Kidney capillary endothelial cell (primary cell): ENCODE data around the gene ZNF862.
"Not testable (repeated sequence)": the region's sequence is repeated elsewhere in the genome, so short reads cannot be mapped to it uniquely, and the experiment has no call there.

ENCODE experiments used
- DNase-seq: peaks from one replicate; pipeline ENCODE4 v3.0.0-alpha.2; 2018; ENCODE audit warnings: low spot score

The ZNF862 gene

DNA sequence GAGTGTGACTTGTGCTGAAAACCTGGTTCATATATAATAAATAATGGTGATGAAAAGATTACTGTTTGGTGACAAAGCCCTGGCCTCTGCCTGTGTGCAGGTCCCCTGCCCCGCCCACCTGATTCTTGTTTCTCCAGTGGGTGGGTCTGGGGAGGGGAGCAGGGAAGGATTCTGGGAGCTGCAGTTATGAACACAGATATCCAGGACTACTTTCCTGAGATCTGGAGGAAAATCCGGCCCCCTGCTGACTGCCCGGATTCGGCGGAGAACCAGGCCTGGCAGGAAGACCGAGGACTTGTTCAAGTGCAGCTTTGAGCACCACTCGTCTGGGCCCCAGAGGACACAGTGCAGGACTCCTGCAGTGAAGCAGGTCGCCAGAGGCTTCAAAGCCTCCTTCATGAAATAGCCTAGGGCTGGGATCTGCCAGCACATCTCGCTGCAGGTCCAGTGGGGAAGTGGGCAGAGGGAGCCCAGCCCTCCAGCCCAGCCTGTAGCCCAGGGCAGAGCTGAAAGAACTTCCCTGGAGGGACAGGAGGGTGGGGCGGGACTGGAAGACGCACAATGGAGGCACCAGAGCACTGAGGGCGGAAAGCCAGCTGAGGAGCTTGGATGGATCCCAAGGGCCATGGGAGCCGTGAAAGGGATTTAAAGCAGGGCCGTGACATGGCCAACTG lies 42.6 kb downstream of the ZNF862 start:
- no peak for DNase-seq

DNA sequence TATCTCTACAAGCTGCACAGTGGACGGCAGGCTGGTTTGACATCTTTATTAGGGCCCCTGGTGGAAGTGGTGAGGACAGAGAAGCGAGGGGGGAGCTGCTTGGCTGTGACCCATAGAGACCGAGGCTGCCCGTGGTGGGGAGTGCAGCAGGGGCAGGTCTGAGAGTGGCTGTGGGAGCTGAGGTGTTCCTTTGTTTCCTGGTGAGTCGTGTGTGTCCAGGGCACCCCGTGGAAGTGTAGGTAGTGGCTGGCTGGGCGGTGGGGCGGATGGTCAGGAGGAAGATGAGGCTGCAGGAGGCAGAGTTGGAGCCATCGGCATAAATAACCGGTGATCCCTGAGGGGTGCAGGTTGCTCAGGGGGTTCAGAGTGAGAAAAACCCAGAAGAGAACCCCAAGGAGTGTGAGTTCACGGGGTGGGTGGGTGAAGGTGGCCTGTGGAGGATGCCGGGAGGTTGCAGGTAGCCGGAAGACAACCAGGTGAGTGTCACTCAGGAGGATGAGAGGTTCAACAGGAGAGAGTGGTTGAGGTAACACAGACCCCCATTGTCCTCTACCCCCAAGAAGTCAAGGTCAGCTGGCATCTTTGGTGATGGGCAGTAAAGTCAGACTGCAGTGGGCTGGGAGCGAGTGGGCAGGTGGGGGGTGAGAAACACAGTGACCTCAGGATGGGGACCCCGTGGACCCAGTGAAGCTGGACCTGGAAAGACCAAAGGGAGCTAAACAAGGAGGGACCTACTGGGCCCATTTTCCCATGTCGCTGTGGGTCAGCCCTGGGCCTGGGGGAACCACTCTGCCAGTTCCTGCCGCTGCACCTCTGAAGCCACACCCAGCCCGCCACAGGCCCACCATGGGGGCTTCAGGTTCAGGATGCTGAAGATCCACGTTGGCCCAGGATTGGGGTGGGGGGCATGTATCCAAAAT lies 43.4 kb downstream of the ZNF862 start:
- DNase-seq: no peak

DNA sequence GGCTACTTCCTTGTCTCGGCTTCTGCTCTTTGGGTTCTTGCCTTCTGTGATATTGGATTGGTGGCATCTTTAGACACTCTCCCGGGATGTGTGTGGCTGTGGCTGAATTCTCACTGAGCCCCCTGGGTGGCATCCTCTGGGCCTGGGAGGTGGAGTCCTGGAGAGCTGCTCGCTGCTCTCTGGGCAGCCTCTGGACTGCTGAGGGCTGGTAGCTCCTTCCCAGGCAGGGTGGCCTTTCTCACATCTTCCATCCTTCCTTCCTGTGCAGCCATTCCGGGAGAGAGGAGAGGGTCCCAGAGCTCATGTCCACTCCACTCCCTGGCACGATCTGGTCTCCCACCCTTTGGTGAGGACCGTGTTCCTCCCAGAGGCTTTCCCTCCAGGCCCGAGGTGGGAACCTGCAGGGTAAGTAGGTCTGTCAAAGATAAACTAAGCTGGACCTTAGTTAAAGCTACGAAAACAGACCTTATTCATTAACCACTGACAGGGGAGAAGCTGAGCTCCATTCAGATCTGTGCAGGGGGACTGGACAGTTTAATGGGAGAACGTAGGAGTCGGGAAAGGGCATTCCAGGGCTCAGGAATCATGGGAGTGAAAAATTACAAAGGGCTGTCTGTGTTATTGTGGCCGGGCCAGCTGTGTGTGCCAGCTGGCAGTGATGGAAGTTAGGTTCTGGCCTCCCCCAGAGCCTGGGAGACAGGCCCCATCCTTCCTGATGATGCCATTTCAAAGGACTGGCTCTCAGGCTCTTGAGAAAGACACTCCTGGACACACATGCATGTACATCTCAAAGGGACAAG lies 44.3 kb downstream of the ZNF862 start:
- no peak for DNase-seq

DNA sequence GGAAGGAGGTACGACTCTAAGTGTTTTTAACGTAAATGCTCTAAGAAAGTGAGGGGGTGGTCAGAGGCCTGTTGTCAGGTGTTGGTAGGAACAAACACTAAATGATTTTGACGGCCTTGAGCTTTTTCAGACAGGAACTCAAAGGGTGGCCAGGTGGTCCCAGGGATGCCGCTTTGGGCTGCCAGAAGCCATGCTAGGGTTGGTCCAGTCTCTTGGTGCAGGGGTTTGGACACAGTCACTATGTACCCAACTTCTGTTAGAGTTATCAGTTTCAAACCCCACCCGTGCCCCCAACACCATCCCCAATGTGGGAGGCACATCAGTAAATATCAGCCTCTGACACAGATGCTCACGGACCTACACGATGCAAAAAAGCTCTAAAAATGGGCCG lies 44.9 kb downstream of the ZNF862 start:
- no peak for DNase-seq

DNA sequence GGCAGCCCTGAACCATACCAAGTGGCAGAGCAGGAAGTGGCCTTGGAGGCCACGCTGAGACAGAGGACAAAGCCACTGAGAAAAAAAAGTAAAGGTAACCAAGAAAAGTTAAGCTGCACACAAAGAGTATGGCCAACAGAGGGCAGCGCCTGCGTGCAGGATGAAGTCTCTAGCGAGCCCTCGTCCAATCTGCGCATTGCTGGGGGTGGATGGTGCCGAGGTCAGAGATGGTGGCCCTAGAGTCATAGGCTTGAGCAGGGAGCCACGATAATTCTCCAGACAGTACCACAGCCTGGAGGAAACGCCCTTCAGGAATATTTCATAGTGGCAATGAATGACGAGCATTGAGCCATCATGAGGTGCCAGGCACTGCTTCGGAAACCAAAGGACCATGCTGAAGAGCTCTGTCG lies 45.3 kb downstream of the ZNF862 start:
- DNase-seq: peak; percentile 63

DNA sequence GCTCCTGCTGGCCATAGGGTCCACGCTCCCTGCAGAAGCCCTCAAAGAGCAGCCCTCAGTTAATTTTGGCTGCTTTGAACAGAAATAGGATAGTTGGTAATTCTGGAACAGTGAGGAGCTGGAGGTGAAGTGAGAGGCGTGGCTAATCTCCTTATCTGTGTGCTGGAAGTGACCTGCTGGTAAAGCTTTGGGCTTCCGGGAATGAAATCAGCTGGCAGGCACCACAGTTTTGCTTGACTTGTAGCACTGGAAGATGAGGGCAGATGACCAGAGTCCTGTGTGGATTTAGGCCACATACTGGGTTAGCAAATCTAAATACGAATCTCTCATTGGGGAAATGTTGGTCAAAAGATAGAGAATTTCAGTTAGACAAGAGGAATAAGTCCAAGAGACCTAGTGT lies 45.8 kb downstream of the ZNF862 start:
- DNase-seq: no peak

DNA sequence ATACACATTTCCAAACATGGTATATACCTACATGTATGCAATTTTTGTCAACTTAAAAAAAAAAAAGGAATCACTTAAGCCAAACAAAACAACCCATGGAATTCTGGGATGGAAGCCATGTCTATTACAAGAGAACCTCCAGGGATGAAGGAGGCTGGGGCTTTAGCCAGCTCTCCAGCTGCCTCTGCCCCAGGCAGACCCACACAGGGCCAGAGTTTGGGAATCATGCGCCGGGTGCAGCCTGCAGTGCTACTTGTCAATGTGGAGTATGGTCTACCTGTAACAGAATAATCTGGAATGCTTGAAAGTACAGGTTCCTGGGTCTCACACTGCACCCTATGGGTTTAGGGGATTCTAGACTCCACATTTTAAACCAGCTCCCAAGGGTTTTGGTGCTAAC lies 46.4 kb downstream of the ZNF862 start:
- no peak for DNase-seq

DNA sequence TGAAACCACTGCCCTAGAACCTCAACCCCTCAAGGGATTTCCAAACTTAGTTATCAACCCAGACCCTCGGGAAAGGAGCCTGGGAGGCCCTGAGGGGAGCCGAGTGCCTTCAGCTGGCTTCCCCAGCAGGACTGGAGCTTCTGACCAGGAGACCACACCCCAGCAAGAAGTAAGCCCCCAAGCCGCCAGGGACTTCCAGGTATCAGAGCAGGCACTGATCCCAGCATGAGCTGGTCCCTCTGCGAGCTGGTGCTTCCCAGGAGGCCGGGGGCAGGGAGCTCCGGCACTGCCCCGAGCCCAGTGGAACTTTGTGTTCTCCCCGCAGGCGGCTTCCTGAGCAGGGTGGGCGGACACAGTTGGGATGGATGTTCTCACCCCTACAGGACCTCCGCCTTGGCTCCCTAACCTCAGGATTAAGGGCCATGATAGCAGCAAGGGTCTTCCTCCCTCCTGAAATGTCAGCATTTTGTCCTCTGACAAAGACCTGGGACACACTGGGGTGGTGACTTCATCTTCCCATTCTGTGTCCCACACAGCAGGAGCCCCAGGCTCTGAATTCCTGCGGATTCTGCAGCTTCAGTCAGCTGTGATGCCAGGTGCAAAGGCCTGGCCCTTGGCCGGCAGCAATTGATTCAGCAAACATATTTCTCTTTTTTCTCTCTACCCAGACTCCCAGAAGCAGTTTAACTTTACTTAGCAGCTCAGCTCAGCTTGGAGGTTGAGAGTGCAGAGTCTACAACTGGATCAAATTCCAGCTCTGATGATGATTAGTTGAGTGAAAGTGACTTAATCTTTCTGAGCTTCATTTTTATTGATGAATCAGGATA lies 47.2 kb downstream of the ZNF862 start:
- no peak for DNase-seq

DNA sequence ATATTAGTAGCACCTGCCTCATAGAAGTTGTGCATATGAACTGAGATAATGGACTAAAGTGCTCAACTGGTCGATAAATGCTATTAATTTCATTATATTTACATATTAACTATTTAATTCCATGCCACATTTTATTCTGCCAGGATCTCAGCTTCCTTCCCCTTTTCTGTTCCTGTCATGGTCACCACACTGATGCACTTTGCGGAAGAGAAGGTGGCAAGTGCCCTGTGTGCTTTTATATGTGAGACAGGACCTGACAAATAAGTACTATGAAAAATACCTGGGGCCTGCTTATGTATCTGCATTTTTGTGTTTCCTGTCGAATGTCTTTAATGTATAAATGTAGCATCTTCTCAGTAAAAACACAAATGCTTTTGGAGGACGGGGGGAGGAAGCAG lies 47.8 kb downstream of the ZNF862 start:
- no peak for DNase-seq

DNA sequence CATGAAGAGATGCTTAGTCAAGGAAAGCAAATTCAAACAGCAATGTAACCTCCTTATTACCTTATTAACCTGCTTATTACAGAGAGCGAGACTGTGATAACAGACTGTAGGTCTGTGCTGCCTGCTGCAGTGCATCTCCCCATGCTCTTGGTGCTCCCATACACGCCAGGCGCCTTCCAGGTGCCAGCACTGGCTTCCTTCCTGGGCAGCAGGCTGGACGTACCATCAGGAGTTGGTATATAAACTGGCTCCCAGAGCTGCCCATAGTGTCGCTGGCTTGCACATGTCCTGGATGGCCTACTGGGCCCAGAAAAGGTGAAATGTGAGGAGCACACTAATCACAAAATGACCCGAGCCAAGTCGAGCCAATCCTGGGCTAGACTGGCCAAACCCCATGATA lies 49.1 kb downstream of the ZNF862 start:
- DNase-seq: no peak

DNA sequence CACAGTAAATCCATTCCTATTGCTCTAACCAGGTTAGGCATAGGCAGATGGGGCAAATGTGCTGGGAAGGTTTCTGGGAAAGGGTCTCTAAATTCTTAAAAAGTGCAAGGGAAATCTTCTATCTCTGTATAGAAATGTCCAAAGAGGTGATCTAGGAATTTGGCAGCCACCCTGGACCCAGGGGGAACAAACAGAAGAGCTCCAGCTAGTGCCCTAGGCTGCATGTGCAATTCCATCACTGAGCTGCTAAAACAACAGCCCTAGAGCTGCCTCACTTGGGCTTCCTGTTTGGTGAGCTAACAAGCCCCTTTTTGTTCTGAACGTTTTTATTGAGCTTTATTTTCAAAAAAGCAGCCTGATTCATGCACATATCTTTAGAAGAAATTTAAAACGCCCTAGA lies 52.5 kb downstream of the ZNF862 start:
- not testable (repeated sequence) for DNase-seq

DNA sequence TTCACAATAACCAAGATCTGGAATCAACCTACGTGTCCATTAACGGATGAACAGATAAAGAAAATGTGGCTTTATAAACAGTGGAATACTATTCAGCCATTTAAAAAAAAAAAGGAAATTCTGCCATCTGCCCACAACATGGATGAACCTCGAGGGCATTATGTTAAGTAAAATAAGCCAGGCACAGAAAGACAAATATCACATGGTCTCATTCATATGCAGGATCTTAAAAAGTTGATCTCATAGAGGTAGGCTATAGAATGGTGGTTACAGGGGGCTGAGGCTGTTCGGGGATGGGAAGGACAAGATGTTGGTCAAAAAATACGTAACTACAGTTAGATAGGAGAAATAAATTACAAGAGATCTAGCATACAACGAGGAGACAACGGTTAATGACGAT lies 56.8 kb downstream of the ZNF862 start:
- DNase-seq: not testable (repeated sequence)

DNA sequence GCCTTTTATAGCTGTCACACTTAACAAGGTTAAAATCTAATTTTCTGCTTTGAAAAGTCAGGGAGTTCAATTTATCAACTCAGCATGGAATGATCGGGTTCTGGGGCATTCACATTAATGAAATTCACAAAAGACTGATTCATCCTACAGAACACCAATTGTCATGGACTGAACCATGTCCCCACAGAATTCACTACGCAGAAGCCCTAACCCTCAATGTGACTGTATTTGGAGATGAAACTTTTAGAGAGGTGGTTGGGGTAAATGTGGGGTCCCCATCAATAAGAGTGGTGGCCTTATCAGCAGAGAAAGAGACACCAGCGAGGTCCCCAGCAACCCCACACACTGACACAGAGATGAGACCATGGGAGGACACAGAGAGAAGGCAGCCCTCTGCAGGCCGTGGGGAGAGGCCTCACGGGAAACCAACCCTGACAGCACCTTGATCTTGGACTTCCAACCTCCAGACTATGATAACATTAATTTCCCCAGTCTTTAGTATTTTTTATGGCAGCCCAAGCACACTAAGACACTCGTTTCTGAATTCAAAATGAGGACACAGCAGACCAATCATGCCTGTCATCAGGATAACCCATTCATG lies 69.7 kb downstream of the ZNF862 start:
- DNase-seq: not testable (repeated sequence)

DNA sequence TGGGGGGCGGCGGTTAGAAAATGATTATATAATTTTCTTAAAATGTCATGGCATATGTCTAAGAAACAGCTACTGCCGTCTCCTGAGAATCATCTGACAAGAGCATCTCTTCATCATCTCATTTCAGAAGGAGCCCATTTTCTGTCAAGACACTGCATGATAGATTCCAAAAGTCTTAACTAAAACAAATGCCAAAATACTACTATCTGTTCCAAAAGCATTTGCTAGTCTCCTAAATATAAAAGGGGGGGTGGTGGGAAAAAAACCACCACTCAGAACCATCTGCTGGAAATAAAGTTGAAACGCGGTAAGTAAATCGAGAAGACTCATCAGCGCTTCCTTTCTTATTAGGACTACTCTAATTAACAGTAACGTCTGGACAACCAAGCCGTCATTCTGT lies 72.0 kb downstream of the ZNF862 start:
- DNase-seq: not testable (repeated sequence)

DNA sequence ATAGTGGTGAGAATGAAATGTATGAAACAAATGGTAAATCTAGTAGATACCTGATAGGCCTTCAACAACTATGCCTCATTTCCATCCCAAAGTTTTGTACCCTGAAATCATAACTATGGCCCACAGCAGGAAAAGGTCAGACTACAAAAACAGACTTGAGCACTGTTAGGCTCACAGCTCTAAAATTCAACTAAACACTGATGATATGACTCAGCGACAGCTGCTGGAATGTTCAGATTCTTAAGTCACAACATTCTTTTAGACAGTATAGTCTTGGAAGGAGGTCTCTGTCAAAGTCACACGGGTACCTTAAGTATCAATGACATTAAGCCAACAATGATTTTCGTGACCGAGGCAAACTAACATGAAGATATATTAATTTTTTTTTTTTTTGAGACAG lies 74.0 kb downstream of the ZNF862 start:
- not testable (repeated sequence) for DNase-seq
